Pulmonary artery endothelial cell (primary cell): ENCODE results near the gene FUT4. TPM values are rescaled to one million over a fixed set of nuclear protein-coding genes. Genes with fewer than 3 reads are reported as not detected.
A peak's percentile ranks its signal among the peaks of the same experiment; 100 is the strongest.
"Not testable (repeated sequence)": the region's sequence is repeated elsewhere in the genome, so short reads cannot be mapped to it uniquely, and the experiment has no call there.

Source experiments
- DNase-seq: peaks from one replicate; pipeline ENCODE4 v3.0.0-alpha.2; 2011; ENCODE audit warnings: low read depth, low spot score
- total RNA-seq: library from RNA; depleted of rRNA; stranded (reverse); fragments of >200 nt; gene quantifications from 2 replicates; pipeline ENCODE4 v1.2.3, GENCODE V29; 2014

FUT4 gene
- 6.3 and 8.4 TPM in 2 replicates for total RNA-seq

- no peak for DNase-seq
Observed at GRCh38 chr11:94543695-94544645, at the start of gene FUT4. Gene FUT4, plus strand, starts transcription at chr11:94543921. Its CDS starts 213 bp downstream, at chr11:94544134.

- DNase-seq = no peak
Observed at GRCh38 chr11:94494126-94494680, 49.5 kb upstream of the FUT4 start.

GRCh38 chr11:94500181-94500580, 43.5 kb upstream of the FUT4 start:
- no peak for DNase-seq

- DNase-seq = no peak
Observed at GRCh38 chr11:94501522-94501921, 42.2 kb upstream of the FUT4 start.

- DNase-seq = no peak
Observed at GRCh38 chr11:94504689-94505293, 38.9 kb upstream of the FUT4 start.

- not testable (repeated sequence) for DNase-seq
Observed at GRCh38 chr11:94506513-94506912, 37.2 kb upstream of the FUT4 start.

- DNase-seq = no peak
Observed at GRCh38 chr11:94507485-94507884, 36.2 kb upstream of the FUT4 start.

- DNase-seq = no peak
Observed at GRCh38 chr11:94511932-94512781, 31.6 kb upstream of the FUT4 start, which contains the start of gene C11orf97. Gene C11orf97, plus strand, starts transcription at chr11:94512461. Its CDS starts 68 bp downstream, at chr11:94512529.

- DNase-seq = no peak
Observed at GRCh38 chr11:94513091-94513490, 30.6 kb upstream of the FUT4 start.

- no peak for DNase-seq
Observed at GRCh38 chr11:94515398-94515797, 28.3 kb upstream of the FUT4 start.

- DNase-seq = no peak
Observed at GRCh38 chr11:94516725-94517124, 27.0 kb upstream of the FUT4 start.

GRCh38 chr11:94518300-94518699, 25.4 kb upstream of the FUT4 start:
- no peak for DNase-seq

- no peak for DNase-seq
Observed at GRCh38 chr11:94519478-94520084, 24.1 kb upstream of the FUT4 start.

- no peak for DNase-seq
Observed at GRCh38 chr11:94521684-94522083, 22.0 kb upstream of the FUT4 start.

GRCh38 chr11:94524341-94524740, 19.4 kb upstream of the FUT4 start:
- DNase-seq = no peak

GRCh38 chr11:94525546-94526324, 18.0 kb upstream of the FUT4 start:
- peak; percentile 53 for DNase-seq

GRCh38 chr11:94526645-94527438, 16.9 kb upstream of the FUT4 start:
- no peak for DNase-seq

GRCh38 chr11:94528551-94528950, 15.2 kb upstream of the FUT4 start:
- no peak for DNase-seq

- DNase-seq = no peak
Observed at GRCh38 chr11:94532211-94532610, 11.5 kb upstream of the FUT4 start.
